Measurements from ENCODE around the gene MAN1C1.

MAN1C1 gene

GRCh38 chr1:25683177-25683576 lies 66.6 kb downstream of the MAN1C1 start:
- Histone ChIP-seq H3K9ac (ENCODE audit: low read length) (no peak overlapping the region), H3K9me3 (ENCODE audit: control insufficient read depth, low read depth, low read length) (no peaks in the 10 kb centered on the region), H3K4me1 (ENCODE audit: control insufficient read depth, low read depth, low read length) (no peaks in the 10 kb centered on the region), H3K36me3 (ENCODE audit: control insufficient read depth, low read depth, low read length) (no peaks in the 10 kb centered on the region), H3K27me3 (ENCODE audit: control insufficient read depth, insufficient read depth, low read length) (no peaks in the 10 kb centered on the region), H3K27ac (ENCODE audit: low read length) (no peak overlapping the region), H3K4me3 (ENCODE audit: low read length) (no peak overlapping the region)

GRCh38 chr1:25683731-25684130 lies 67.1 kb downstream of the MAN1C1 start:
- no peak overlapping the region for H3K4me3 ChIP-seq (ENCODE audit: low read length)
- no peaks in the 10 kb centered on the region for H3K9me3 ChIP-seq (ENCODE audit: control insufficient read depth, low read depth, low read length)
- no peaks in the 10 kb centered on the region for H3K27me3 ChIP-seq (ENCODE audit: control insufficient read depth, insufficient read depth, low read length)
- H3K9ac ChIP-seq (ENCODE audit: low read length): no peak overlapping the region
- H3K4me1 ChIP-seq (ENCODE audit: control insufficient read depth, low read depth, low read length): no peaks in the 10 kb centered on the region
- H3K27ac ChIP-seq (ENCODE audit: low read length): no peak overlapping the region
- no peaks in the 10 kb centered on the region for H3K36me3 ChIP-seq (ENCODE audit: control insufficient read depth, low read depth, low read length)

- no peak overlapping the region for H3K4me3 ChIP-seq (ENCODE audit: low read length)
- H3K27me3 ChIP-seq (ENCODE audit: control insufficient read depth, insufficient read depth, low read length): no peaks in the 10 kb centered on the region
- no peak overlapping the region for H3K9ac ChIP-seq (ENCODE audit: low read length)
- no peak overlapping the region for H3K27ac ChIP-seq (ENCODE audit: low read length)
- H3K9me3 ChIP-seq (ENCODE audit: control insufficient read depth, low read depth, low read length): no peaks in the 10 kb centered on the region
- H3K4me1 ChIP-seq (ENCODE audit: control insufficient read depth, low read depth, low read length): no peaks in the 10 kb centered on the region
- H3K36me3 ChIP-seq (ENCODE audit: control insufficient read depth, low read depth, low read length): no peaks in the 10 kb centered on the region
These were observed 67.8 kb downstream of the MAN1C1 start for GRCh38 chr1:25684216-25684965.

- H3K9me3 ChIP-seq (ENCODE audit: control insufficient read depth, low read depth, low read length): no peaks in the 10 kb centered on the region
- H3K9ac ChIP-seq (ENCODE audit: low read length): no peak overlapping the region
- H3K4me3 ChIP-seq (ENCODE audit: low read length): no peak overlapping the region
- no peak overlapping the region for H3K27ac ChIP-seq (ENCODE audit: low read length)
- no peaks in the 10 kb centered on the region for H3K36me3 ChIP-seq (ENCODE audit: control insufficient read depth, low read depth, low read length)
- no peaks in the 10 kb centered on the region for H3K27me3 ChIP-seq (ENCODE audit: control insufficient read depth, insufficient read depth, low read length)
- H3K4me1 ChIP-seq (ENCODE audit: control insufficient read depth, low read depth, low read length): no peaks in the 10 kb centered on the region
These were observed 68.7 kb downstream of the MAN1C1 start for GRCh38 chr1:25685211-25685750.

GRCh38 chr1:25685938-25686665 lies 69.5 kb downstream of the MAN1C1 start:
- Histone ChIP-seq H3K9ac (ENCODE audit: low read length) (no peak overlapping the region), H3K4me3 (ENCODE audit: low read length) (no peak overlapping the region), H3K9me3 (ENCODE audit: control insufficient read depth, low read depth, low read length) (no peaks in the 10 kb centered on the region), H3K4me1 (ENCODE audit: control insufficient read depth, low read depth, low read length) (no peaks in the 10 kb centered on the region), H3K27ac (ENCODE audit: low read length) (no peak overlapping the region), H3K36me3 (ENCODE audit: control insufficient read depth, low read depth, low read length) (no peaks in the 10 kb centered on the region), H3K27me3 (ENCODE audit: control insufficient read depth, insufficient read depth, low read length) (no peaks in the 10 kb centered on the region)

GRCh38 chr1:25687221-25688017 lies 70.8 kb downstream of the MAN1C1 start:
- Histone ChIP-seq H3K4me3 (ENCODE audit: low read length) (no peak overlapping the region), H3K4me1 (ENCODE audit: control insufficient read depth, low read depth, low read length) (no peaks in the 10 kb centered on the region), H3K36me3 (ENCODE audit: control insufficient read depth, low read depth, low read length) (no peaks in the 10 kb centered on the region), H3K9me3 (ENCODE audit: control insufficient read depth, low read depth, low read length) (no peaks in the 10 kb centered on the region), H3K27me3 (ENCODE audit: control insufficient read depth, insufficient read depth, low read length) (no peaks in the 10 kb centered on the region), H3K27ac (ENCODE audit: low read length) (no peak overlapping the region), H3K9ac (ENCODE audit: low read length) (no peak overlapping the region)

GRCh38 chr1:25688390-25689119 lies 72.0 kb downstream of the MAN1C1 start:
- H3K9ac ChIP-seq (ENCODE audit: low read length): no peak overlapping the region
- H3K27me3 ChIP-seq (ENCODE audit: control insufficient read depth, insufficient read depth, low read length): no peaks in the 10 kb centered on the region
- no peak overlapping the region for H3K27ac ChIP-seq (ENCODE audit: low read length)
- no peaks in the 10 kb centered on the region for H3K9me3 ChIP-seq (ENCODE audit: control insufficient read depth, low read depth, low read length)
- H3K4me3 ChIP-seq (ENCODE audit: low read length): no peak overlapping the region
- no peaks in the 10 kb centered on the region for H3K36me3 ChIP-seq (ENCODE audit: control insufficient read depth, low read depth, low read length)
- no peaks in the 10 kb centered on the region for H3K4me1 ChIP-seq (ENCODE audit: control insufficient read depth, low read depth, low read length)

- Histone ChIP-seq H3K9me3 (ENCODE audit: control insufficient read depth, low read depth, low read length) (no peaks in the 10 kb centered on the region), H3K27me3 (ENCODE audit: control insufficient read depth, insufficient read depth, low read length) (no peaks in the 10 kb centered on the region), H3K4me1 (ENCODE audit: control insufficient read depth, low read depth, low read length) (peaks cover under 1% of the 10 kb centered on the region), H3K9ac (ENCODE audit: low read length) (no peak overlapping the region), H3K27ac (ENCODE audit: low read length) (no peak overlapping the region), H3K36me3 (ENCODE audit: control insufficient read depth, low read depth, low read length) (no peaks in the 10 kb centered on the region), H3K4me3 (ENCODE audit: low read length) (no peak overlapping the region)
These were observed 73.2 kb downstream of the MAN1C1 start for GRCh38 chr1:25689686-25690381.

GRCh38 chr1:25690396-25690956 lies 73.9 kb downstream of the MAN1C1 start:
- no peak overlapping the region for H3K27ac ChIP-seq (ENCODE audit: low read length)
- peaks cover 7% of the 10 kb centered on the region for H3K4me1 ChIP-seq (ENCODE audit: control insufficient read depth, low read depth, low read length)
- no peaks in the 10 kb centered on the region for H3K36me3 ChIP-seq (ENCODE audit: control insufficient read depth, low read depth, low read length)
- no peak overlapping the region for H3K9ac ChIP-seq (ENCODE audit: low read length)
- H3K9me3 ChIP-seq (ENCODE audit: control insufficient read depth, low read depth, low read length): no peaks in the 10 kb centered on the region
- no peaks in the 10 kb centered on the region for H3K27me3 ChIP-seq (ENCODE audit: control insufficient read depth, insufficient read depth, low read length)
- H3K4me3 ChIP-seq (ENCODE audit: low read length): no peak overlapping the region

GRCh38 chr1:25691211-25691610 lies 74.6 kb downstream of the MAN1C1 start:
- no peak overlapping the region for H3K27ac ChIP-seq (ENCODE audit: low read length)
- H3K4me3 ChIP-seq (ENCODE audit: low read length): no peak overlapping the region
- H3K36me3 ChIP-seq (ENCODE audit: control insufficient read depth, low read depth, low read length): no peaks in the 10 kb centered on the region
- H3K4me1 ChIP-seq (ENCODE audit: control insufficient read depth, low read depth, low read length): peaks cover 13% of the 10 kb centered on the region
- H3K9me3 ChIP-seq (ENCODE audit: control insufficient read depth, low read depth, low read length): no peaks in the 10 kb centered on the region
- no peaks in the 10 kb centered on the region for H3K27me3 ChIP-seq (ENCODE audit: control insufficient read depth, insufficient read depth, low read length)
- H3K9ac ChIP-seq (ENCODE audit: low read length): no peak overlapping the region
